ENCODE measurements around the gene RARS1. TPM values are rescaled to one million over a fixed set of nuclear protein-coding genes. Genes with fewer than 3 reads are reported as not detected.
"Not testable (repeated sequence)": the region's sequence is repeated elsewhere in the genome, so short reads cannot be mapped to it uniquely, and the experiment has no call there.

The RARS1 gene
- total RNA-seq, 4 donors from 2014 or later, result 51.3 to 89.1 (median 75.9) TPM

GRCh38 chr5:168530621-168531150 lies 44.4 kb downstream of the RARS1 start:
- peaks cover 65% of the 10 kb centered on the region for H3K27me3 ChIP-seq
- 27 to 94% methylated on average over 1 to 2 of the region's 4 CpGs for WGBS, 2 donors (ENCODE audit: low coverage in 1 of 2)
- H3K27ac ChIP-seq, result no peak overlapping the region
- peaks cover 0 to 15% (median 2%) of the 10 kb centered on the region in 3 donors for H3K4me1 ChIP-seq
- H3K4me3 ChIP-seq, result no peak overlapping the region
- no peaks in the 10 kb centered on the region for H3K36me3 ChIP-seq
- ATAC-seq, result no peak
- H3K9me3 ChIP-seq, result no peaks in the 10 kb centered on the region
- TF ChIP-seq EP300 (IDR thresholded peaks at IDR 0.05), result no peak
- TF ChIP-seq CTCF (IDR thresholded peaks at IDR 0.05), result no peak
- no peak for TF ChIP-seq POLR2AphosphoS5 (IDR thresholded peaks at IDR 0.05)
- no peak for TF ChIP-seq POLR2A (IDR thresholded peaks at IDR 0.05)

- 72 to 95% methylated on average over 2 to 3 of the region's 5 CpGs for WGBS, 2 donors (ENCODE audit: low coverage in 1 of 2)
- H3K36me3 ChIP-seq, result no peaks in the 10 kb centered on the region
- no peak overlapping the region for H3K27ac ChIP-seq
- peaks cover 0 to 15% (median 2%) of the 10 kb centered on the region in 3 donors for H3K4me1 ChIP-seq
- H3K9me3 ChIP-seq, result no peaks in the 10 kb centered on the region
- peaks cover 65% of the 10 kb centered on the region for H3K27me3 ChIP-seq
- H3K4me3 ChIP-seq, result no peak overlapping the region
- TF ChIP-seq CTCF (IDR thresholded peaks at IDR 0.05) (no peak), EP300 (IDR thresholded peaks at IDR 0.05) (no peak), POLR2A (IDR thresholded peaks at IDR 0.05) (no peak), POLR2AphosphoS5 (IDR thresholded peaks at IDR 0.05) (no peak)
- ATAC-seq, result no peak
These were observed 44.9 kb downstream of the RARS1 start for GRCh38 chr5:168531191-168531590.

GRCh38 chr5:168531987-168532864 lies 46.0 kb downstream of the RARS1 start:
- no peak overlapping the region for H3K27ac ChIP-seq
- peaks cover 65% of the 10 kb centered on the region for H3K27me3 ChIP-seq
- ATAC-seq, result no peak
- WGBS, 2 donors (ENCODE audit: low coverage in 1 of 2), result 17 to 69% methylated on average over 1 to 5 of the region's 6 CpGs
- H3K36me3 ChIP-seq, result no peaks in the 10 kb centered on the region
- no peak overlapping the region for H3K4me3 ChIP-seq
- H3K9me3 ChIP-seq, result no peaks in the 10 kb centered on the region
- no peak for TF ChIP-seq EP300 (IDR thresholded peaks at IDR 0.05)
- TF ChIP-seq POLR2A (IDR thresholded peaks at IDR 0.05), result no peak
- TF ChIP-seq CTCF (IDR thresholded peaks at IDR 0.05), result no peak
- no peak for TF ChIP-seq POLR2AphosphoS5 (IDR thresholded peaks at IDR 0.05)
- H3K4me1 ChIP-seq, result peaks cover 0 to 15% (median 2%) of the 10 kb centered on the region in 3 donors

GRCh38 chr5:168534351-168534750 lies 48.1 kb downstream of the RARS1 start:
- ATAC-seq, H3K4me3 ChIP-seq, H3K4me1 ChIP-seq, H3K9me3 ChIP-seq, H3K27ac ChIP-seq, H3K36me3 ChIP-seq: not testable (repeated sequence)
- H3K27me3 ChIP-seq, result peaks cover 55% of the 10 kb centered on the region
- WGBS, 2 donors (ENCODE audit: low coverage in 1 of 2), result 88% methylated on average over 4 to 6 of the region's 7 CpGs

- no peaks in the 10 kb centered on the region for H3K9me3 ChIP-seq
- 50 to 67% methylated on average over 1 to 2 of the region's 2 CpGs for WGBS, 2 donors (ENCODE audit: low coverage in 1 of 2)
- no peaks in the 10 kb centered on the region for H3K4me1 ChIP-seq
- no peak for ATAC-seq
- no peak overlapping the region for H3K27ac ChIP-seq
- no peaks in the 10 kb centered on the region for H3K36me3 ChIP-seq
- H3K4me3 ChIP-seq, result no peak overlapping the region
- H3K27me3 ChIP-seq, result peaks cover 28% of the 10 kb centered on the region
- no peak for TF ChIP-seq CTCF (IDR thresholded peaks at IDR 0.05)
- no peak for TF ChIP-seq POLR2A (IDR thresholded peaks at IDR 0.05)
- no peak for TF ChIP-seq EP300 (IDR thresholded peaks at IDR 0.05)
- TF ChIP-seq POLR2AphosphoS5 (IDR thresholded peaks at IDR 0.05), result no peak
These were observed 50.9 kb downstream of the RARS1 start for GRCh38 chr5:168537176-168537575.

Measured in gastroesophageal sphincter (tissue), 4 donors.